Astrocyte (in vitro differentiated cells and primary cell): Measurements from ENCODE around the gene IPO7.

Source experiments
- CTCF ChIP-seq: IDR thresholded peaks from 2 replicates; pipeline ENCODE4 v1.5.1; 2011; ENCODE audit warnings: low read depth, mild to moderate bottlenecking, inconsistent platforms, low read length, moderate library complexity; ENCODE audit not compliant: insufficient read depth
- EZH2 ChIP-seq: IDR thresholded peaks from 2 replicates; pipeline ENCODE4 v1.6.1; 2012; ENCODE audit warnings: mild to moderate bottlenecking, low read length, inconsistent platforms; ENCODE audit not compliant: insufficient read depth

- no peak for TF ChIP-seq CTCF
- no peak for TF ChIP-seq EZH2
These were observed 12.3 kb downstream of the IPO7 start for GRCh38 chr11:9396752-9397151.
